ENCODE results near the gene CAMK1D.

Gene CAMK1D

DNA sequence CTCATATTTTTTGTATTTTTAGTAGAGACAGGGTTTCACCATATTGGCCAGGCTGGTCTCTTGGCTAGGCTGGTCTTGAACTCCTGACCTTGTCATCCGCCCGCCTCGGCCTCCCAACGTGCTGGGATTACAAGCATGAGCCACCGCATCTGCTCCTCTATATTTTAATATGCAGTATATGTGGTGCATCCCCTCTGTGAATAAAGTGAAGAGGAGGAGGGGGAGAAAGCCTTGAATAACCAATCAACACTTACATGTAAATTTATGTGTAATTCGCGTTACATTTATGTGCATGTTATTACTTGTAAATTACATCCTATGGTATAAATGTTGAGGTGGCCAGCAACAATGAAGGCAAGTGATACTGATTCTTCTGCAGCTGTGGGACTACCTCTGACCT lies 342.2 kb downstream of the CAMK1D start:
- TF ChIP-seq GATA3 (IDR thresholded peaks at IDR 0.05; ENCODE audit: low read depth, low read length) (no peak), GATA2 (IDR thresholded peaks at IDR 0.05; ENCODE audit: low read depth, low read length) (no peak)

DNA sequence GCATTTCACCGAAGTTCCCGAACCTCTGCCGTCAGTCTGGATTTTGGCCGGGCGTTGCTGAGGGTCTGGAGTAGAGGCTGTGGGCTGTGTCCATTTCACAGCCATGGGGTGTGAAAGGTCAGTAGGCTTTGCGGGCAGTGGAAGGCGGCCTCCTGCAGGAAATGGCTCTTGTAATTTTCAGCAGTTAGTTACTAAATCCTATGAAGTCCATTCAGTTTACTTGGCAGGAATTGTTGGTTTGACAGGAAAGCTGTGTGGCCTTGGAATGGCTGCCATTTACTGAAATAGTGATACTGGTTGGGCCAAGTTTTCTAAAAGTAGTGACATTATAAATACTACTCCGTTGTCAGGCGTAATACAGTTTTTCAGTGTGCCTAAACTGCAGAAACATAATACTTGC lies 348.4 kb downstream of the CAMK1D start:
- TF ChIP-seq GATA3 (IDR thresholded peaks at IDR 0.05; ENCODE audit: low read depth, low read length) (no peak), GATA2 (IDR thresholded peaks at IDR 0.05; ENCODE audit: low read depth, low read length) (no peak)

DNA sequence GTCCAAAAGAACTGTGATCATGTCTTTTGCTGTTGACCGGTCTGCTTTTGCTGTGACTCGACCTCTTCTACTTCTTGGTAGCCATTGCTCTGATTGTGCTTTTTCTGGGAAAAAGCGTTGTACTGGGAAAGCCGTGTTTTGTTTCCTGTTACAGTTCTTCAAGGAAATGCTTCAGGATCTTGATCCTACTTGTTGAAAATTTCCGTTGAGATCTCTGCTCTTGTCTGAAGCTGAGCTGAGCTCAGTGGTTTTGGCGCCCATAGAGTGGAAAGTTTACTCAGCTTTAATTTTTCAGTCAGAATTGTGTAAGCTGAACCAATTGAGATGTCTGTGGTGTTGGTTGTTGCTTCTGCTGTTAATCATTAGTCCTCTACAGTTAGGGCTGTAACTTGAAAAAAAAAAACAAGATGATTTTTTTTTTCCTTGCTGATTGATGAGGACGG lies 349.9 kb downstream of the CAMK1D start:
- TF ChIP-seq GATA2 (IDR thresholded peaks at IDR 0.05; ENCODE audit: low read depth, low read length) (no peak), GATA3 (IDR thresholded peaks at IDR 0.05; ENCODE audit: low read depth, low read length) (no peak)

DNA sequence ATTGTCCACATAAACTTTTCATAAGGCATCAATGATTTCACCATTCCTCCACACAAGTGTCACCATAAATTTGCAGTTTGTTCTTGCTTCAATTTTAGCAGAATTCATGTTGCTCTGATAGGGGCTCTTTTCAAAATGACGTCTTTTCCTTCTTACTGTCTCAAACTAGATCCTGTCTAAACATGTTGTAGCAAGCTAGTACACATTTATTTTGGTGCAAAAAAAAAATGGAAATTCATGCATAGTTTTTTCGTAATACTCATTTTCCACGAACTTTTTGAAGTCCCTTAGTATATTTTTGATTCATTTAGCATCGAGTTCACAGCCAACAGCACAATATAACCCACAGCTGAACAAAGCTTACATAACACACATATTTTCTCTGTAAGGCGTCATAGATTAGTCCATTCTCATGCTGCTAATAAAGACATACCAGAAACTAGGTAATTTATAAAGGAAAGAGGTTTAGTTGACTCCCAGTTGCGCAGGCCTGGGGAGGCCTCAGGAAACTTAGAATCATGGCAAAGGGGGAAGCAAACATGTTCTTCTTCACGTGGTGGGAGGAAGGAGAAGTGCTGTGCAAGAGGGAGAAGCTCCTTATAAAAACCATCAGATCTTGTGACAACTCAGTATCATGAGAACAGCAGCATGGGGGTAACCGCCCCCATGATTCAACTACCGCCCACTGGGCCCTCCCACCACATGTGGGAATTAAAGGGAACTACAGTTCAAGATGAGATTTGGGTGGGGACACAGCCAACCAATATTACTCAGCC lies 350.6 kb downstream of the CAMK1D start:
- TF ChIP-seq GATA3 (IDR thresholded peaks at IDR 0.05; ENCODE audit: low read depth, low read length) (no peak), GATA2 (IDR thresholded peaks at IDR 0.05; ENCODE audit: low read depth, low read length) (no peak)

DNA sequence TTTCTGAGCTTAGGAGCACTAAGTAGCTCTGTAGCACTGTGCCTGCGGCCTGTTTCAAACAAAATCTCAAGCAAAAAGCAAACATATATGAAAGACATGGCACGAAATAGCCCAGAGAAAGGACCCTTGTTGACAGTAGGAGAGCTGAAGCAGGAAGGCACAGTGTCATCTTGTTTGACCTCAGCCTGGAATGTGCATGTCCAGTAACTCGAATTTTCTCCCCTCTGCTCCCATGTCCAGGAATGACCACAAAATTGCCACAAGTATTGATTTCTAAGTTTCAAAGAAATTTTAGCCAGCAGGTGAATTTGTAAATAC lies 351.2 kb downstream of the CAMK1D start:
- TF ChIP-seq GATA3 (IDR thresholded peaks at IDR 0.05; ENCODE audit: low read depth, low read length) (no peak), GATA2 (IDR thresholded peaks at IDR 0.05; ENCODE audit: low read depth, low read length) (no peak)

DNA sequence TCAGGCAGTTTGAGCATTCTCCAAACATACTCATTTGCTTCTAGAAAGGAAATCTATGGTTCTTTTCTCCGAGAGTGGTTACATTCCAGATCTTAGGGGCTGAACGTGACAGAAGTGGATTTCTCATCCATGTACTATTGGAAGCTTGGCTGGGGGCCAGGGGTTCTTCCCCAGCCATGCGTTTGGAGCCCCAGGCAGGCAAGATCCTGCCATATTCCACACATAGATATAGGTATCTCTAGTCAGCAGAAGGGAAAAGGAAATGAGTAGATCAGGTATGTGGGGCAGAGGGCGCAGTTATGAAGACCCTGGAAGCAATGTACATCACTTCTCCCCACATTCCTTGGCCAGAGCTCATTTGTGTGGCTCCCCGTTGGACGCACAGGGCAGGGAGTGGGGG lies 352.3 kb downstream of the CAMK1D start:
- TF ChIP-seq GATA3 (IDR thresholded peaks at IDR 0.05; ENCODE audit: low read depth, low read length) (no peak), GATA2 (IDR thresholded peaks at IDR 0.05; ENCODE audit: low read depth, low read length) (no peak)

DNA sequence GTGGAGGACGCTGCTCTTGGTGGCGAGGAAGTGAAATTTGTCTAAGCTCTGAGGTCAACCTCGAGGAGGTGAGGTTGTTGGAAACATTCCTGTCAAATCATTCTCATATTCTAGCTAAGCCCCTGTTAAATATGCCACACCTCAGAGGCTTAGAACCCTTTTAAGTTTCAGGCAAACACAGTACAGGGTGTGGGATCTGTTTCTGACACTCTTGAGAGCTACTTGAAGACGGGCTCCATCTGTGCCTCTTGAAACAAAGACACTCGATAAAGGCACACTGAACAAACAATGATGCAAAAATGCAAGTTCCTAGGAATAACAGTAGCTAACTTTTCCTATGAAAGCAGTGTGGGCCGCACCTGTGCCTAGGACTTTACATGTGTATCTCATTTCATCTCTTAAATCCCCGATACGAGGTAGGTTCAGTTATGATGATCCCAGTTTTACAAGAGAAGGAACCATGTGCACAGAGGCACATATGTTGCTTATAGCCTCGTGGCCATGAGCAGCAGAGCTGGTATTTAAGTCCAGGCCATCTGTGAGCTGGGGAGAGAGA lies 352.9 kb downstream of the CAMK1D start:
- TF ChIP-seq GATA2 (IDR thresholded peaks at IDR 0.05; ENCODE audit: low read depth, low read length) (no peak), GATA3 (IDR thresholded peaks at IDR 0.05; ENCODE audit: low read depth, low read length) (no peak)

DNA sequence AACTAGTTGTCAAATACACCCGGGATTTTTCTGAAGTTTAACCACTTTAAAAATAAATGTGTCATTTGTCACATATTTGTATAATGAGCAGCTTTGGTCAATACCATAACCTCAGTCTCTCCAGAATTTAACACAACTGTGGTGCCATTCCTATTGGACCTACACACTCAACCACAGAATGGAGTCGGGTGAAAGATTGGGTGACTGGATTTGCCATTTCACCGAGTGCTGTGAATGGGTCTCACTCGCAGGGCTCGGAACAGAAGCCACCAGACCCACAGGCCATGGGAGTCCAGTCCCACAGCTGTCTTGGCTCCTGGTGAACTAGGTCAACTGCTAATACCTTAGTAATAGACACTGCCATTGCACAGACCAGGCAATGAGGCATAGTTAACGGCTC lies 353.8 kb downstream of the CAMK1D start:
- TF ChIP-seq GATA2 (IDR thresholded peaks at IDR 0.05; ENCODE audit: low read depth, low read length) (no peak), GATA3 (IDR thresholded peaks at IDR 0.05; ENCODE audit: low read depth, low read length) (no peak)

DNA sequence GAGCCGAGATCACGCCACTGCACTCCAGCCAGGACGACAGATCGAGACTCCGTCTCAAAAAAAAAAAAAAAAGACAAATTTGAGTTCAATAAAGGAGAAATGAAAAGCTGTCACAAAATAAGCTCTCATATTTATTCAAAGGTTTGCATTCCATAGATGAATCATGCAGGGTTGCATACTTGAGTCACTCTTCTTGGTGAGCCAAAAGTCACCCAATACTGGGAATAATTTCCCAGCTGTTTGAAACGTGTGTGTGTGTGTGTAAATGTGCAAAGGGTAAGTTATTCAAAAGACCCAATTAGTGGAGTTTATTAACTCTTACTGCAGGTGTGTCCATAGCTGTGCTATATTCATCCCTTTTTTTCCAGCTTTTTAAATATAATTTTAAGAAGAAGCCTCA lies 354.5 kb downstream of the CAMK1D start:
- no peak for TF ChIP-seq GATA2 (IDR thresholded peaks at IDR 0.05; ENCODE audit: low read depth, low read length)
- TF ChIP-seq GATA3 (IDR thresholded peaks at IDR 0.05; ENCODE audit: low read depth, low read length): no peak

DNA sequence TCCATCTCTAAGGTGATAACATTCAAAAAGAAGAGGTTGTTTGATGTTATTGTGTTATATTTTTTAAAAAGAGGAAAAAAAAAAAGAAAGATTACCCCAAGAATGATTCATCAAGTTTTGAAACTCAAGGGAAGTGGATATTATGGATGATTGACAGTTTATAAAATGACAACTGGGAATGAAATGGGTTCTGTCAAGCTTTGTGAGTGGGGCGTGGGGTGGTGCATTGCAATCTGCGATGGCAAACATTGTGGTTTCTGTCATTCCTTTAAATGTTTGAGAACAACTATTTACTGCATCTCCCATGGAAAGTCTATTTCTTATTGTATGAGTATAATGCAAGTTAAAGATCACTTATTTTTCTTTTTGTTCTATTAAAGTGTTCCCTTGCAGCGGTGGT lies 355.1 kb downstream of the CAMK1D start:
- TF ChIP-seq GATA3 (IDR thresholded peaks at IDR 0.05; ENCODE audit: low read depth, low read length): no peak
- TF ChIP-seq GATA2 (IDR thresholded peaks at IDR 0.05; ENCODE audit: low read depth, low read length): no peak

DNA sequence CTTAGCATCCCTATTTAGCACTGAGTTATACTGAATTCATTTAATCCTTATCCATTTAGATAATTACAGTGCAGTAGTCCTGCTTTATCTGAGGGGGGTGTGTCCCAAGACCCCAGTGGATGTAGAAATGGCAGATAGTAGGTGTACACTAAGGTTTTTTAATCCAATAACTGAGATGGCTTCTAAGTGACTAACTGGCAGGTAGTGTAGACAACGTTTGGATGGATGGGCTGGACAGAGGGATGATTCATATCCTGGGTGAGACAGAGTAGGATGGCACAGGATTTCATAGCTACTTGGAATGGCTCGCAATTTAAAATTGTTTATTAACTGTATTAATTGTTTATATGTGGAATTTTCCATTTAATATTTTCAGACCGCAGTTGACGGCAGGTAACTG lies 356.6 kb downstream of the CAMK1D start:
- TF ChIP-seq GATA3 (IDR thresholded peaks at IDR 0.05; ENCODE audit: low read depth, low read length) (no peak), GATA2 (IDR thresholded peaks at IDR 0.05; ENCODE audit: low read depth, low read length) (no peak)

DNA sequence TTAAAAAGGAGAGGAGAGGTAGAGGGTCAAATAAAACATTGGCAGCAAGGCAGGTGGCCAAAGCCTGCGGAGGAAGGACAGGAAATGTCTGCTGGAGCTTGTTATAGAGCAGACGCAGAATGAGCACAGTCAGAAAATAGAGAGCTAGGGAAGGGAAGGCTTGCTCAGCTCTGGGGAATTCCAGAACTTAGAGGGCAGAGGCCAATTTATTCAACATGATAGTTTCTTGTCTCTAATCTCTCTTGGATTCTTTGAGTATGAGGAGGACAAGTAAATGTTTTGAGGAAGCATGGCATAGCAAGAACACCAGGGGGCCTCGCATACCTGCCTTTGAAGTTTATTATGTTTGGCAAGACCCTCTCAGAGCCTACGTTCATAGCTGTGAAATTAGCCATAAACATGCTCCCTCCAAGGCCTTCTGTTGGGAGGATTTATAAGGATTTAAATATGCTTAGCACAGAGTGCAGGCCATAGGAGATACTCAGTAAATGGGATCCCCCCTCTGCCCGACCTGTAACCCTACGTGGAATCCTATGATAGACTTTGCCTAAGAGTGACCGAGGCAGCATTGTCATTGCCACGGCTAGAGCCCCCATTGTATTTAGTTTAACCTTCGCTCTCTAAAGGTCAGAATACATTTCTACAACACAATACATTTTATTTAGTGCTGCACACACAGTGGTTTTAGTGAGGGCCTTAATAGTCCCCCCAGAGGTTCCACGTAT lies 358.3 kb downstream of the CAMK1D start:
- TF ChIP-seq GATA3 (IDR thresholded peaks at IDR 0.05; ENCODE audit: low read depth, low read length): no peak
- no peak for TF ChIP-seq GATA2 (IDR thresholded peaks at IDR 0.05; ENCODE audit: low read depth, low read length)

DNA sequence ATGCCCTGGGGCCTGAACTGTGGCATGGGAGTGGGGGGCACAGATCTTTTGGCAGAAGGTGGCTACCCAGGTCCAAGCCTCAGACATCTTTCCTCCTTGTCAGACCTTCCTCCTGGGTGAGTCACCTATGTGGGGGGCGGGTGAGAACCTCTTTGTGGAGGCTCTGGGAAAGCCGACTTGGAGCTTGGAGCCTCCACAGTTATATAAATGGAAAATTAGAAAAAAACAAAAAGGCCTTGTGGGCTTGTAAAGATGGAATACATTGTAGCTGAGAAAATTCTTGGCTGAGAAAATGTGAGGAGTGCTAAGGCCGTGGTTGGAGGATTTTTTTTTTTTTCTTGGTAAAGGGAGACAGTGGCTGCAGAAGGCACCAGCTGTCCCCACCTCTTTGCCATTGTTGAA lies 359.7 kb downstream of the CAMK1D start:
- no peak for TF ChIP-seq GATA2 (IDR thresholded peaks at IDR 0.05; ENCODE audit: low read depth, low read length)
- TF ChIP-seq GATA3 (IDR thresholded peaks at IDR 0.05; ENCODE audit: low read depth, low read length): no peak

DNA sequence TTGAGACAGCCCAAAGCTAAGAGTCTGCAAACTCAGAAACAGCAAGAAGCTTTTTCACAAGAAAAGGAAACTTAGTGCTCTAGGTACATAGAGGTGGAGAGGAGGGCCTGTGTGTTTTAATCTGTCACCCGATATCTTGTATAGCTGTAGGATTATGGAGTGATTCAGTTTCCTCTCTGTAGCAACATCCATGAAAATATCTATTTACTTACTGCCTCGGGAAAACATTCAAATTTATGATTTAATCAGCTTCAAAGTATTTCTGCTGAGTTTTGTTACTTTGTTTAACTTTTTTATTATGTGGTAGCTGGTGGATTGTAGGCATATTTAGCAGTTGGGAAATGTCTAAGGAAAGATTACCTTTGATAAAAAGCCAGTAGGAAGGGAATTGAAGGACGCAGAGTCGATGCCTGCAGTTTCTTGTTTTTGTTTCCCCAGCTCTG lies 360.2 kb downstream of the CAMK1D start:
- no peak for TF ChIP-seq GATA3 (IDR thresholded peaks at IDR 0.05; ENCODE audit: low read depth, low read length)
- TF ChIP-seq GATA2 (IDR thresholded peaks at IDR 0.05; ENCODE audit: low read depth, low read length): no peak

DNA sequence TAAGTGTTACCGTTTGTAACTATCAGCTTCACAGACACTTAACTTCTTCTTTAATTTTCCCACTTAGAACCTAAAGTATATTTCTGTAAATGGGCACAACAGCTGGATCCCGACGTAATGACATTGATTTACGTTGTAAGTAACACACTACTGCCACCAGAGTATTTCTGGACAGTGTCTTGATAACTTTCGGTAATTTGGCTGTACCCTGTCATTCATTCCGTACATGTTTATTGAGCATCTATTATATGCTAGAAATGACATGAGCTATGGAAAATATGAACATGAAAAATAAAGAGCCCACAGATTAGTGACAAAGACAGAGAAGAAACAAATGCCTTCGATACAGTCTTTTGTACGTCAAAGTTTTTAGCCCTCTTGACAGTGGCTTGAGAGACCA lies 360.8 kb downstream of the CAMK1D start:
- no peak for TF ChIP-seq GATA3 (IDR thresholded peaks at IDR 0.05; ENCODE audit: low read depth, low read length)
- no peak for TF ChIP-seq GATA2 (IDR thresholded peaks at IDR 0.05; ENCODE audit: low read depth, low read length)
